ENCODE results near the gene GNB1.

Gene GNB1

GRCh38 chr1:1788646-1789431 lies 102.0 kb downstream of the GNB1 start:
- peak; percentile 50 for TF ChIP-seq CTCF (IDR thresholded peaks at IDR 0.05; ENCODE audit: insufficient read depth, missing control alignments)
- DNase-seq (ENCODE audit: insufficient read length, low spot score) (no peak), FAIRE-seq (no peak)

DNA sequence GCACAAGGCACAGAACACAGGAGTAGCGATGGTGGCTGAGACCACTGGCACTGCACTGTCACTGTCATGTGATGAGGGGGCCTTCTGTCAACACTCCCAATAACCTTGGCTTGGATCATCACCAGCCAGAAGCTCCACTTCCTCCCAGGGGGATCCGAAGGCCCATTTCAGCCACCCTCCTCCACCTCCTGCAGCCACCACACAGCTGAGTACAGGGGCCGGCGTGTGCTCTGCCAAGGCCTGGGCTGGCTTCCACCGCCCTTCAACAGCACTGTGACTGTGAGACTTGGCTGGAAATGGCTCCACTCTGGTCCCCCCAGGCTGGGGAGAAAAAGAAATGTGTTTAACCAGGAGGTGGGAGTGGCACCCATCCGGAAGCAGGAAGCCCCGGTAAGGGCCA lies 102.8 kb downstream of the GNB1 start:
- no peak for DNase-seq (ENCODE audit: insufficient read length, low spot score)
- FAIRE-seq = no peak
- no peak for TF ChIP-seq CTCF (IDR thresholded peaks at IDR 0.05; ENCODE audit: insufficient read depth, missing control alignments)

DNA sequence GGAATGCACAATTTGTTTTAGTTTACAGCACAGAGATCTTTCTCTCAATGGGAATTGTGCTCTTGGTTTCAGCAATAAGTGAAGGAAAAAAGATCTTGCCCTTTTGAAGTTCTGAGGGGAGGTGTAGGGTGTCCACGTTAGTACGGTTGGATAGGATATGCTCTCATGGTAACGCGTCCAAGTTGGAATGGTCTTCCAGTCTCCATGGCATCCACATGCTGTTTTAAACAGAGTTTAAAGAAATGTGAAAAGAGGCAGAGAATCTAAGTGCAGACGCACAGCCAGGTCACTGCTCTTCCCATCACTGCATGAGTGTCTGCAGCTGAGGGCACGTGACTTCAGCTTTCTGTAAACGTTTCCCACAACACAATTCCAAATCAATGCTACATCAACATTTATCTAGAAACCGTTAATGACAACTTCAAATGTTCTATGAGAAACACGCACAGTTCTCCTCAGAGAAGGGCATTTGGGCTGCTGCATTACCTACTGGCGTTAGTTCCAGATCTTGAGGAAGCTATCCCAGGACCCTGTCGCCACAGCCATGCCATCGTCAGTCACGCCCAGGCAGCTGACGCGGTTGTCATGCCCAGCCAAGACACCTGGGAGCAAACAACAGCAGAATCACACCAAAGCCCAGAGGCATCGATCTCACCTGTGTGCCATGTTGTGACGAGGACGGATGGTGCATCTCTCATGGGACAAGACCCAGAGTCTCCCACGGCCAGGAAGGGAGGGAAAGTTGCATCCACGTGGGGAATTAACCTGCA lies 103.9 kb downstream of the GNB1 start:
- TF ChIP-seq CTCF (IDR thresholded peaks at IDR 0.05; ENCODE audit: insufficient read depth, missing control alignments) = no peak
- DNase-seq (ENCODE audit: insufficient read length, low spot score) = no peak
- FAIRE-seq = no peak

GRCh38 chr1:1785666-1786065 lies 105.2 kb downstream of the GNB1 start:
- DNase-seq (ENCODE audit: insufficient read length, low spot score) (no peak), FAIRE-seq (no peak)
- no peak for TF ChIP-seq CTCF (IDR thresholded peaks at IDR 0.05; ENCODE audit: insufficient read depth, missing control alignments)

- FAIRE-seq = no peak
- TF ChIP-seq CTCF (IDR thresholded peaks at IDR 0.05; ENCODE audit: insufficient read depth, missing control alignments) = no peak
Measured at GRCh38 chr1:1784933-1785332, 106.0 kb downstream of the GNB1 start.

DNA sequence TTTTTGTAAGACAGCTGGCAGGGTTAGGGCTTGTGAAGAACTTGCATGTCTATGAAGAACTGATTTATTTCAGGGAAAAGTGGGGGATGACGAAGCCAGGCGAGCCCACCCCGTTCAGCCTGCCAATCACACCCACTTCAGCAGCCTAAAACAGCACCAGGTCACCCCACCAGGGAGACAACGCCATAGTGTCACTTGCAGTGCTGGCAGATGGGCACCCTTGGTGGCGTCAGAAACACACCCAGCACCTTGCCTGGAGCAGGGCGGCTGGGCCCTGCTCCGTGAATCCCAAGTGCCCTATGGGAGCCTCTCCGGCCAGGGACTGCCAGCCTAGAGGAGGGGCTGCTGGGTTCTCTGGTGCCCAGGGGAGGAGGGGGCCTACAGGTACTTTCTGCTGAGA lies 107.6 kb downstream of the GNB1 start:
- no peak for DNase-seq (ENCODE audit: insufficient read length, low spot score)
- TF ChIP-seq CTCF (IDR thresholded peaks at IDR 0.05; ENCODE audit: insufficient read depth, missing control alignments) = no peak
- FAIRE-seq = no peak

More at GRCh38 chr1:1784933-1785332, 106.0 kb downstream of the GNB1 start:
- no peak for DNase-seq (ENCODE audit: insufficient read length, low spot score)
